Cortex of kidney (tissue), 1 donor: ENCODE data around the gene MMEL1.

Experiments
- DNase-seq: peaks from one replicate; lab custom pipeline; 2025; lab: John Stamatoyannopoulos, UW

The MMEL1 gene

GRCh38 chr1:2544093-2544874, 88.5 kb downstream of the MMEL1 start:
- DNase-seq = no peak

- no peak for DNase-seq
These were observed 89.2 kb downstream of the MMEL1 start for GRCh38 chr1:2543543-2544092.

GRCh38 chr1:2542246-2542915, 90.4 kb downstream of the MMEL1 start:
- DNase-seq = no peak

- DNase-seq = no peak
These were observed 91.1 kb downstream of the MMEL1 start for GRCh38 chr1:2541619-2542245.

- DNase-seq = no peak
These were observed 91.9 kb downstream of the MMEL1 start for GRCh38 chr1:2540816-2541492.
